AG08395 (cell line): ENCODE measurements around the gene GALNTL6.
"Not testable (repeated sequence)": the region's sequence is repeated elsewhere in the genome, so short reads cannot be mapped to it uniquely, and the experiment has no call there.

Experiments
- DNase-seq: peaks from one replicate; pipeline ENCODE4 v3.0.0; 2012; ENCODE audit warnings: mixed read lengths, low spot score

Gene GALNTL6

GRCh38 chr4:172946503-172946902 lies 1133.3 kb downstream of the GALNTL6 start:
- no peak for DNase-seq

GRCh38 chr4:172947594-172947993 lies 1134.4 kb downstream of the GALNTL6 start:
- DNase-seq: no peak

GRCh38 chr4:172950990-172951389 lies 1137.8 kb downstream of the GALNTL6 start:
- DNase-seq: no peak

- DNase-seq: no peak
These were observed 1138.7 kb downstream of the GALNTL6 start for GRCh38 chr4:172951679-172952451.

GRCh38 chr4:172953896-172954568 lies 1140.8 kb downstream of the GALNTL6 start:
- DNase-seq: no peak

- not testable (repeated sequence) for DNase-seq
These were observed 1143.1 kb downstream of the GALNTL6 start for GRCh38 chr4:172956340-172956739.

- no peak for DNase-seq
These were observed 1144.0 kb downstream of the GALNTL6 start for GRCh38 chr4:172957216-172957615.

GRCh38 chr4:172962564-172963353 lies 1149.6 kb downstream of the GALNTL6 start:
- DNase-seq: no peak

- DNase-seq: no peak
These were observed 1150.5 kb downstream of the GALNTL6 start for GRCh38 chr4:172963498-172964294.

- not testable (repeated sequence) for DNase-seq
These were observed 1157.0 kb downstream of the GALNTL6 start for GRCh38 chr4:172970189-172970588.

- DNase-seq: no peak
These were observed 1161.4 kb downstream of the GALNTL6 start for GRCh38 chr4:172974586-172974985.

GRCh38 chr4:172975651-172976229 lies 1162.5 kb downstream of the GALNTL6 start:
- no peak for DNase-seq

- DNase-seq: not testable (repeated sequence)
These were observed 1164.4 kb downstream of the GALNTL6 start for GRCh38 chr4:172977491-172978041.

- no peak for DNase-seq
These were observed 1165.6 kb downstream of the GALNTL6 start for GRCh38 chr4:172978848-172979247.

- DNase-seq: no peak
These were observed 1166.1 kb downstream of the GALNTL6 start for GRCh38 chr4:172979332-172979731.

- no peak for DNase-seq
These were observed 1167.0 kb downstream of the GALNTL6 start for GRCh38 chr4:172980219-172980618.

GRCh38 chr4:172982151-172982590 lies 1169.0 kb downstream of the GALNTL6 start:
- DNase-seq: peak; percentile 67

- DNase-seq: no peak
These were observed 1169.8 kb downstream of the GALNTL6 start for GRCh38 chr4:172983014-172983413.

- no peak for DNase-seq
These were observed 1170.4 kb downstream of the GALNTL6 start for GRCh38 chr4:172983631-172984030.

GRCh38 chr4:172985552-172985951 lies 1172.3 kb downstream of the GALNTL6 start:
- DNase-seq: no peak

GRCh38 chr4:172986114-172986513 lies 1172.9 kb downstream of the GALNTL6 start:
- DNase-seq: no peak
